ENCODE results near the gene MYO1B. TPM values are rescaled to one million over a fixed set of nuclear protein-coding genes. Genes with fewer than 3 reads are reported as not detected.

MYO1B gene
- total and polyA plus RNA-seq, 2 experiments from 2014 or later = 26.4 to 70.6 TPM

GRCh38 chr2:191359133-191359532 lies 113.9 kb downstream of the MYO1B start (continued):
- TF ChIP-seq REST (IDR thresholded peaks at IDR 0.05; ENCODE audit: unreplicated experiment) (no peak), STAT1 (IDR thresholded peaks at IDR 0.05; ENCODE audit: unreplicated experiment) (no peak), EZH2 (IDR thresholded peaks at IDR 0.05; ENCODE audit: low read depth, unreplicated experiment) (no peak), ZNF331 (CRISPR knock-in tag; IDR thresholded peaks at IDR 0.05; ENCODE audit: low read depth) (no peak)

GRCh38 chr2:191360918-191361317 lies 115.7 kb downstream of the MYO1B start:
- H3K4me1 ChIP-seq (ENCODE audit: insufficient read depth) = no peaks in the 10 kb centered on the region
- ATAC-seq = no peak
- peaks cover 23% of the 10 kb centered on the region for H3K36me3 Mint-ChIP-seq (ENCODE audit: low read depth)
- TF ChIP-seq NANOG (IDR thresholded peaks at IDR 0.05; ENCODE audit: borderline replicate concordance) (no peak), ETS1 (IDR thresholded peaks at IDR 0.05) (no peak), STAT1 (IDR thresholded peaks at IDR 0.05; ENCODE audit: unreplicated experiment) (no peak), ZNF462 (CRISPR knock-in tag; IDR thresholded peaks at IDR 0.05) (no peak), JUNB (IDR thresholded peaks at IDR 0.05; ENCODE audit: unreplicated experiment) (no peak), REST (IDR thresholded peaks at IDR 0.05; ENCODE audit: unreplicated experiment) (no peak), POLR2AphosphoS5 (IDR thresholded peaks at IDR 0.05; ENCODE audit: low read depth) (no peak), ZNF331 (CRISPR knock-in tag; IDR thresholded peaks at IDR 0.05; ENCODE audit: low read depth) (no peak)

More at GRCh38 chr2:191360918-191361317, 115.7 kb downstream of the MYO1B start:
- Histone ChIP-seq H3K4me3 (no peak overlapping the region), H3K4me2 (no peak overlapping the region), H3K79me2 (replicated peaks; ENCODE audit: insufficient read depth) (no peaks in the 10 kb centered on the region), H3K27ac (ENCODE audit: low read depth) (no peak overlapping the region), H3F3A (replicated peaks; ENCODE audit: low read depth) (no peaks in the 10 kb centered on the region), H3K27me3 (ENCODE audit: insufficient read depth) (no peaks in the 10 kb centered on the region), H4K20me1 (replicated peaks; ENCODE audit: insufficient read depth) (no peaks in the 10 kb centered on the region), H3K9me2 (ENCODE audit: insufficient read depth) (no peaks in the 10 kb centered on the region), H2AFZ (no peak overlapping the region), H3K36me3 (ENCODE audit: insufficient read depth) (peaks cover 7% of the 10 kb centered on the region; the same call in 1 of the 2 replicates)
- Mint-ChIP-seq H3K4me3 (no peak overlapping the region), H3K27ac (no peak overlapping the region), H3K4me1 (peaks cover 6% of the 10 kb centered on the region; the same call in 2 of the 3 replicates), H3K9me3 (no peaks in the 10 kb centered on the region), H3K27me3 (ENCODE audit: insufficient read depth, low read depth, poor library complexity) (no peaks in the 10 kb centered on the region)
- no peak for DNase-seq (ENCODE audit: low spot score)
